HFFc6 (cell line): ENCODE measurements around the gene SLC5A2. TPM values are rescaled to one million over a fixed set of nuclear protein-coding genes. Genes with fewer than 3 reads are reported as not detected.

Experiments
- DNase-seq: peaks from one replicate; pipeline ENCODE4 v3.0.0-alpha.2; 2018
- H3K27ac Mint-ChIP-seq: 2 replicates; pipeline ENCODE4 v1.8.0; 2020; ENCODE audit warnings: mild to moderate bottlenecking, mixed read lengths
- H3K27me3 Mint-ChIP-seq: 2 replicates; pipeline ENCODE4 v1.8.0; 2021; ENCODE audit warnings: mild to moderate bottlenecking, moderate library complexity, mixed read lengths; ENCODE audit not compliant: insufficient read depth
- H3K36me3 Mint-ChIP-seq: 2 replicates; pipeline ENCODE4 v1.8.0; 2021; ENCODE audit warnings: low read depth, mixed read lengths
- H3K4me1 Mint-ChIP-seq: 2 replicates; pipeline ENCODE4 v1.8.0; 2020; ENCODE audit warnings: low read depth, mixed read lengths
- H3K4me3 Mint-ChIP-seq: 2 replicates; pipeline ENCODE4 v1.8.0; 2020; ENCODE audit warnings: mild to moderate bottlenecking, moderate library complexity, mixed read lengths
- H3K9me3 Mint-ChIP-seq: 2 replicates; pipeline ENCODE4 v1.8.0; 2020; ENCODE audit warnings: mild to moderate bottlenecking, mixed read lengths
- CTCF ChIP-seq: fragments of 200-600 bp; sonication (generic); IDR thresholded peaks from 2 replicates; pipeline ENCODE4 v1.5.0; 2021; ENCODE audit warnings: antibody characterized with exemption, mild to moderate bottlenecking
- total RNA-seq, 6 experiments: library from RNA; stranded (reverse); fragmentation: NEBNext Ultra II Directional; extraction: Animal tissue kit (Norgen Biotek cat#: 25700); gene quantifications; 2 replicates in 1 of 6; 3 replicates in 5 of 6; pipeline ENCODE4 v1.2.3, GENCODE V29; 2021

The SLC5A2 gene
- total RNA-seq, 6 experiments from 2014 or later, result 0.19 to 0.21 TPM; not detected in 4

- Mint-ChIP-seq H3K27me3 (peaks cover 21% of the 10 kb centered on the region), H3K27ac (no peak overlapping the region), H3K9me3 (no peaks in the 10 kb centered on the region), H3K4me1 (no peaks in the 10 kb centered on the region; the same call in 1 of the 2 replicates), H3K36me3 (peaks cover 5% of the 10 kb centered on the region), H3K4me3 (no peak overlapping the region)
- no peak for TF ChIP-seq CTCF
- DNase-seq, result no peak
Observed at GRCh38 chr16:31489616-31490584, 7.0 kb downstream of the SLC5A2 start.

- Mint-ChIP-seq H3K4me3 (no peak overlapping the region), H3K9me3 (no peaks in the 10 kb centered on the region), H3K36me3 (peaks cover 5% of the 10 kb centered on the region), H3K27ac (no peak overlapping the region), H3K4me1 (no peaks in the 10 kb centered on the region; the same call in 1 of the 2 replicates), H3K27me3 (peaks cover 11% of the 10 kb centered on the region)
- no peak for DNase-seq
- TF ChIP-seq CTCF, result no peak
Observed at GRCh38 chr16:31491778-31492418, 9.0 kb downstream of the SLC5A2 start.

GRCh38 chr16:31493506-31494125 is 10.7 kb downstream of the SLC5A2 start:
- DNase-seq, result no peak
- Mint-ChIP-seq H3K4me3 (no peak overlapping the region), H3K36me3 (peaks cover 8% of the 10 kb centered on the region), H3K27ac (no peak overlapping the region), H3K27me3 (peaks cover 4% of the 10 kb centered on the region; the same call in 1 of the 2 replicates), H3K4me1 (no peaks in the 10 kb centered on the region), H3K9me3 (no peaks in the 10 kb centered on the region)
- no peak for TF ChIP-seq CTCF

GRCh38 chr16:31496670-31497069 is 13.7 kb downstream of the SLC5A2 start:
- peaks cover 7% of the 10 kb centered on the region for H3K36me3 Mint-ChIP-seq
- no peak for DNase-seq

More at GRCh38 chr16:31496670-31497069, 13.7 kb downstream of the SLC5A2 start:
- 0 out of 2 replicates have a peak, but pooled peaks cover 1% of the 10 kb centered on the region for H3K27me3 Mint-ChIP-seq
- 0 out of 2 replicates have a peak, but pooled peaks cover 1% of the 10 kb centered on the region for H3K4me1 Mint-ChIP-seq
- no peak overlapping the region for H3K27ac Mint-ChIP-seq
- H3K9me3 Mint-ChIP-seq, result no peaks in the 10 kb centered on the region
- no peak overlapping the region for H3K4me3 Mint-ChIP-seq
- no peak for TF ChIP-seq CTCF
